Ovary (tissue), 3 donors: ENCODE results near the gene LGI4.

Experiments used
- EP300 ChIP-seq: sonication (generic); formaldehyde crosslinking; IDR thresholded peaks from one replicate; pipeline ENCODE4 v1.6.1; 2017; ENCODE audit warnings: antibody characterized with exemption
- POLR2A ChIP-seq: fragments of 450-650 bp; IDR thresholded peaks from one replicate; pipeline ENCODE4 v1.6.1; 2017; ENCODE audit warnings: antibody characterized with exemption, mild to moderate bottlenecking, moderate library complexity
- TF ChIP-seq, protein P1 (sequence below), 3 donors: fragments of 450-650 bp in 2 of 3; fragments of 200-600 bp in 1 of 3; IDR thresholded peaks; one replicate each; pipeline versions ENCODE4 v1.5.1 to v1.8.0; 2016 to 2022; ENCODE audit warnings: antibody characterized with exemption in 3 of 3, mild to moderate bottlenecking in 1 of 3
- donor health status: DM: no; HTN: no; CAD: no.

DNA sequence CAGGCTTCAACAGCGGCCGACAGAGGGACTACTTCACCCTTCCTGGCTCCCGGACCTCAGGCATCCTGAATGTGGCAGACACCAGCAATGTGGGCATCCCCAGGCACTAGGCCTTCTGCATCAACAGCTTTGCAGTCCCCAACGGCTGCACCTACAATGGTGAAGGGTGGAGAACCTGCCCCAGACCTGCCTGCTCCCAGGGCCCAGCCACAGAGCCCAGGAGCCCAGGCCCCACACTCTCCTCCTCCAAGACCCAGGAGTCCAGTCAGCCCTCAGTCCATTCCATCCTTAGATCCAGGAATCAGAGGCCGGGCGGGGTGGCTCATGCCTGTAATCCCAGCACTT, 58.9 kb downstream of the LGI4 start:
- TF ChIP-seq, protein P1, sequence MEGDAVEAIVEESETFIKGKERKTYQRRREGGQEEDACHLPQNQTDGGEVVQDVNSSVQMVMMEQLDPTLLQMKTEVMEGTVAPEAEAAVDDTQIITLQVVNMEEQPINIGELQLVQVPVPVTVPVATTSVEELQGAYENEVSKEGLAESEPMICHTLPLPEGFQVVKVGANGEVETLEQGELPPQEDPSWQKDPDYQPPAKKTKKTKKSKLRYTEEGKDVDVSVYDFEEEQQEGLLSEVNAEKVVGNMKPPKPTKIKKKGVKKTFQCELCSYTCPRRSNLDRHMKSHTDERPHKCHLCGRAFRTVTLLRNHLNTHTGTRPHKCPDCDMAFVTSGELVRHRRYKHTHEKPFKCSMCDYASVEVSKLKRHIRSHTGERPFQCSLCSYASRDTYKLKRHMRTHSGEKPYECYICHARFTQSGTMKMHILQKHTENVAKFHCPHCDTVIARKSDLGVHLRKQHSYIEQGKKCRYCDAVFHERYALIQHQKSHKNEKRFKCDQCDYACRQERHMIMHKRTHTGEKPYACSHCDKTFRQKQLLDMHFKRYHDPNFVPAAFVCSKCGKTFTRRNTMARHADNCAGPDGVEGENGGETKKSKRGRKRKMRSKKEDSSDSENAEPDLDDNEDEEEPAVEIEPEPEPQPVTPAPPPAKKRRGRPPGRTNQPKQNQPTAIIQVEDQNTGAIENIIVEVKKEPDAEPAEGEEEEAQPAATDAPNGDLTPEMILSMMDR (IDR thresholded peaks at IDR 0.05), result no peak
- TF ChIP-seq POLR2A, result no peak
- TF ChIP-seq EP300, result no peak
